Measurements from ENCODE around the gene CCDC178. TPM values are rescaled to one million over a fixed set of nuclear protein-coding genes. Genes with fewer than 3 reads are reported as not detected.

Gene CCDC178
- total and polyA plus RNA-seq, 2 of the 4 experiments (the other 2 are of a cell fraction), result not detected

GRCh38 chr18:33097126-33097525 is 343.4 kb downstream of the CCDC178 start:
- intact Hi-C loops (cut with micrococcal nuclease), result no loop called here
- BruUV-seq (replicated peaks), result no TSS peak
- no peak overlapping the region for H2AFZ ChIP-seq (replicated peaks; ENCODE audit: low read length, poor library complexity)
- POLR2A ChIA-PET (ENCODE audit: unreplicated experiment), result no interaction called here
- no peaks in the 10 kb centered on the region for H3K27me3 ChIP-seq (ENCODE audit: control insufficient read depth, insufficient read depth, low read length)
- no peak overlapping the region for H3K9ac ChIP-seq (ENCODE audit: low read depth, low read length)
- H4K5ac ChIP-seq (ENCODE audit: low read depth, low read length), result no peak overlapping the region
- no peaks in the 10 kb centered on the region for H3K9me1 ChIP-seq (ENCODE audit: insufficient read depth, low read length)
- DNase-seq (no peak), ATAC-seq (ENCODE audit: low read depth) (no peak)
- H3K56ac ChIP-seq (ENCODE audit: extremely low read depth, insufficient read depth, low read length), result no peak overlapping the region
- H2BK15ac ChIP-seq (ENCODE audit: low read depth, low read length), result no peak overlapping the region
- H3K4ac ChIP-seq (ENCODE audit: low read depth, low read length), result no peak overlapping the region
- no peaks in the 10 kb centered on the region for H3K4me1 ChIP-seq (ENCODE audit: control insufficient read depth, insufficient read depth, low read length)
- H4K20me1 ChIP-seq (ENCODE audit: insufficient read depth, low read length), result no peaks in the 10 kb centered on the region
- H3K79me1 ChIP-seq (ENCODE audit: low read depth in 1 of 2, low read length in 2 of 2), result no peaks in the 10 kb centered on the region
- WGBS, 2 experiments (ENCODE audit: extremely low coverage in 2 of 2, insufficient read length in 1 of 2), result no CpG with 5 or more reads among the region's 3 CpGs
- no peak for TF ChIP-seq SMC3 (IDR thresholded peaks at IDR 0.05; ENCODE audit: low read depth, low read length)
- TF ChIP-seq ELK1 (IDR thresholded peaks at IDR 0.05; ENCODE audit: borderline replicate concordance, low read depth, low read length), result no peak
- TF ChIP-seq RAD21 (IDR thresholded peaks at IDR 0.05; ENCODE audit: low read length), result no peak
- TF ChIP-seq USF2 (IDR thresholded peaks at IDR 0.05; ENCODE audit: low read depth, low read length), result no peak
- no peak for TF ChIP-seq RCOR1 (IDR thresholded peaks at IDR 0.05; ENCODE audit: insufficient replicate concordance, low read length)
- no peak for TF ChIP-seq MAZ (IDR thresholded peaks at IDR 0.05; ENCODE audit: borderline replicate concordance, low read depth, low read length)
- TF ChIP-seq RFX5 (IDR thresholded peaks at IDR 0.05; ENCODE audit: low read depth, low read length), result no peak
- TF ChIP-seq NFE2L2 (IDR thresholded peaks at IDR 0.05; ENCODE audit: low read depth, low read length), result no peak
- TF ChIP-seq, protein P1, sequence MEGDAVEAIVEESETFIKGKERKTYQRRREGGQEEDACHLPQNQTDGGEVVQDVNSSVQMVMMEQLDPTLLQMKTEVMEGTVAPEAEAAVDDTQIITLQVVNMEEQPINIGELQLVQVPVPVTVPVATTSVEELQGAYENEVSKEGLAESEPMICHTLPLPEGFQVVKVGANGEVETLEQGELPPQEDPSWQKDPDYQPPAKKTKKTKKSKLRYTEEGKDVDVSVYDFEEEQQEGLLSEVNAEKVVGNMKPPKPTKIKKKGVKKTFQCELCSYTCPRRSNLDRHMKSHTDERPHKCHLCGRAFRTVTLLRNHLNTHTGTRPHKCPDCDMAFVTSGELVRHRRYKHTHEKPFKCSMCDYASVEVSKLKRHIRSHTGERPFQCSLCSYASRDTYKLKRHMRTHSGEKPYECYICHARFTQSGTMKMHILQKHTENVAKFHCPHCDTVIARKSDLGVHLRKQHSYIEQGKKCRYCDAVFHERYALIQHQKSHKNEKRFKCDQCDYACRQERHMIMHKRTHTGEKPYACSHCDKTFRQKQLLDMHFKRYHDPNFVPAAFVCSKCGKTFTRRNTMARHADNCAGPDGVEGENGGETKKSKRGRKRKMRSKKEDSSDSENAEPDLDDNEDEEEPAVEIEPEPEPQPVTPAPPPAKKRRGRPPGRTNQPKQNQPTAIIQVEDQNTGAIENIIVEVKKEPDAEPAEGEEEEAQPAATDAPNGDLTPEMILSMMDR (conservative IDR thresholded peaks at IDR 0.05; ENCODE audit: low read depth, low read length), result no peak
- TF ChIP-seq POLR2A (IDR thresholded peaks at IDR 0.05; ENCODE audit: low read depth, low read length), result no peak
- TF ChIP-seq MXI1 (IDR thresholded peaks at IDR 0.05; ENCODE audit: borderline replicate concordance, low read depth, low read length), result no peak
- H3K18ac ChIP-seq (ENCODE audit: low read depth, low read length), result no peak overlapping the region
- dilution Hi-C loops (cut with HindIII; ENCODE audit: low sequenced_read_pairs, unreplicated experiment), result no loop called here
- H3K14ac ChIP-seq (replicated peaks; ENCODE audit: low read depth, low read length), result no peak overlapping the region
- no peak overlapping the region for H3K27ac ChIP-seq (ENCODE audit: insufficient read depth, low read length)
- no peak overlapping the region for H2AK5ac ChIP-seq (ENCODE audit: low read depth, low read length)
- in situ Hi-C loops (cut with MboI; ENCODE audit: low sequenced_read_pairs), result no loop called here
- no peak overlapping the region for H2BK20ac ChIP-seq (ENCODE audit: low read depth, low read length)
- no peak overlapping the region for H2BK5ac ChIP-seq (ENCODE audit: low read depth, low read length, poor library complexity, severe bottlenecking)
- no peak overlapping the region for H3K23ac ChIP-seq (ENCODE audit: low read depth, low read length)
- no peak overlapping the region for H4K8ac ChIP-seq (ENCODE audit: low read depth in 2 of 2, low read length in 2 of 2)
- H3K36me3 ChIP-seq (ENCODE audit: control insufficient read depth, insufficient read depth, low read length), result no peaks in the 10 kb centered on the region
- H3K4me2 ChIP-seq (ENCODE audit: low read depth, low read length), result no peak overlapping the region
- CTCF ChIA-PET, result no interaction called here
- no peak overlapping the region for H3K4me3 ChIP-seq (ENCODE audit: insufficient read depth, low read depth, low read length)
- no peaks in the 10 kb centered on the region for H3K9me3 ChIP-seq (ENCODE audit: control insufficient read depth, insufficient read depth, low read length)
- no peak overlapping the region for H2BK120ac ChIP-seq (ENCODE audit: low read depth, low read length)
- H2AK9ac ChIP-seq (replicated peaks; ENCODE audit: low read depth, low read length, poor library complexity), result no peak overlapping the region
- no peak overlapping the region for H4K91ac ChIP-seq (ENCODE audit: insufficient read depth, low read depth, low read length)
